Kidney (tissue), 14 donors: ENCODE data around the gene NT5DC3. TPM values are rescaled to one million over a fixed set of nuclear protein-coding genes. Genes with fewer than 3 reads are reported as not detected.

Experiments
- DNase-seq, 5 donors: peaks; one replicate each; pipeline ENCODE4 v3.0.0-alpha.2; 2013 to 2020
- FAIRE-seq: peaks from 2 replicates; lab custom pipeline; 2012; peaks lifted over from hg19 to GRCh38; lab: Jason Lieb, UNC
- H3K27ac ChIP-seq, 2 donors: one replicate each; pipeline ENCODE4 v1.7.0; 2013; ENCODE audit warnings: low read depth in 2 of 2, low read length in 2 of 2, inconsistent platforms in 1 of 2
- H3K27me3 ChIP-seq: one replicate; pipeline ENCODE4 v1.7.1; 2013; ENCODE audit warnings: low read length, inconsistent platforms; ENCODE audit not compliant: control insufficient read depth, insufficient read depth
- H3K36me3 ChIP-seq, 3 donors: one replicate each; pipeline versions ENCODE4 v1.7.0 to v1.7.1; 2013; ENCODE audit warnings: low read length in 3 of 3, control low read depth in 1 of 3, inconsistent platforms in 1 of 3; ENCODE audit not compliant: insufficient read depth in 3 of 3, control insufficient read depth in 2 of 3
- H3K4me1 ChIP-seq, 3 donors: one replicate each; pipeline versions ENCODE4 v1.7.0 to v1.7.1; 2013; ENCODE audit warnings: low read length in 3 of 3, inconsistent platforms in 1 of 3, low read depth in 1 of 3; ENCODE audit not compliant: control insufficient read depth in 2 of 3, insufficient read depth in 2 of 3
- H3K4me3 ChIP-seq, 3 donors: one replicate each; pipeline versions ENCODE4 v1.7.0 to v1.8.1; 2013; ENCODE audit warnings: low read length in 3 of 3, control low read depth in 1 of 3, inconsistent platforms in 1 of 3
- H3K9ac ChIP-seq, 3 donors: one replicate each; pipeline versions ENCODE4 v1.7.0 to v1.7.1; 2013; ENCODE audit warnings: low read length in 3 of 3, control low read depth in 1 of 3, inconsistent platforms in 1 of 3
- H3K9me3 ChIP-seq, 3 donors: one replicate each; pipeline versions ENCODE4 v1.7.0 to v1.7.1; 2013; ENCODE audit warnings: low read length in 3 of 3, control low read depth in 1 of 3, inconsistent platforms in 1 of 3; ENCODE audit not compliant: control insufficient read depth in 2 of 3, insufficient read depth in 1 of 3
- intact Hi-C: fragments of 100-400 bp; cut with DNase I; formaldehyde crosslinking; loops from one replicate; pipeline ENCODE4 v1.11.1; 2022
- polyA plus RNA-seq: library from polyadenylated mRNA; stranded (reverse); fragments of 350-450 nt; fragmentation: Illumina TruSeq; extraction: RNeasy Lipid Tissue Mini Kit (QIAGEN cat#74804); gene quantifications from one replicate; pipeline ENCODE4 v1.2.3, GENCODE V29; 2014; ENCODE audit warnings: low read depth, low replicate concordance; ENCODE audit not compliant: insufficient read depth
- total RNA-seq: library from RNA; stranded (reverse); fragmentation: NEBNext Ultra II Directional; extraction: Animal tissue kit (Norgen Biotek cat#: 25700); gene quantifications from one replicate; pipeline ENCODE4 v1.2.1, GENCODE V29; 2021
- TF ChIP-seq, protein P1 (sequence below): IDR thresholded peaks from 3 replicates; pipeline ENCODE4 v1.5.1; 2012; ENCODE audit warnings: mild to moderate bottlenecking, moderate library complexity, borderline replicate concordance; ENCODE audit not compliant: insufficient read depth; ENCODE audit errors: extremely low read depth
- donor health status: control.
- donor health status: control.
- donor health status: control.
- donor health status: control.
- donor health status: control.
- donor health status: DM: yes; HTN: yes; CAD: no.
- donor health status: Normal renal cell carcinoma (clear cell type).

Gene NT5DC3
- total and polyA plus RNA-seq, 2 donors from 2014 or later = 1.1 to 7.8 TPM

DNA sequence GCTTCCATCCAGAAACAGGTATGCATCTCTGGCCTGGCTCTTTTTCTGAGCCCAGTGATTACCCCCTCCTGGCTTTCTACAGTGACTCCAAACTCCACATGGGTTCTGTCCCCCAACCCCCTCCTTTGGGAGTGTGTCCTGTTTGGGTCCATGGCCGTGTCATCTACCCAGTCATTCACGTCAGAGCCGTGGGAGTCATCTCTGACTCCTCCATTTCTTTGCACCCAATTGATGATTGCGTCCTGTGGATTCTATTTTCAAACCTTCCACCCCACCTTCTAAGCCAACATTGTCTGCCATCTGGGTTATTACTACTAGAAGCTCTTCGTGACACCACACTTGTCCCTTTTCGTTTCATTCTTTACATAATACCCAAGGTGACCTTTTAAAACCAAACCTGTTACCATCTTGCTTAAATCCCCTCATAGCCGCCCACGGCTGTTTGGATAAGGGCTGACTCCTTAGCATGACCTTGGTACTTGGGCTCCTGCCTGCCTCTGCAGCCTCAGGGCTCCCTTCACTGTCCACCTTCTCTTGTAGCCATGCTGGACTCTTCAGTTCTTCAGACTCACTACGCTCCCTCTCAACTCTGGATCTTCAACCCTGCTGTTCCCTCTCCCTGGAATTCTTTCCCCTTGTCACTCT, 38.1 kb upstream of the NT5DC3 start:
- TF ChIP-seq, protein P1, sequence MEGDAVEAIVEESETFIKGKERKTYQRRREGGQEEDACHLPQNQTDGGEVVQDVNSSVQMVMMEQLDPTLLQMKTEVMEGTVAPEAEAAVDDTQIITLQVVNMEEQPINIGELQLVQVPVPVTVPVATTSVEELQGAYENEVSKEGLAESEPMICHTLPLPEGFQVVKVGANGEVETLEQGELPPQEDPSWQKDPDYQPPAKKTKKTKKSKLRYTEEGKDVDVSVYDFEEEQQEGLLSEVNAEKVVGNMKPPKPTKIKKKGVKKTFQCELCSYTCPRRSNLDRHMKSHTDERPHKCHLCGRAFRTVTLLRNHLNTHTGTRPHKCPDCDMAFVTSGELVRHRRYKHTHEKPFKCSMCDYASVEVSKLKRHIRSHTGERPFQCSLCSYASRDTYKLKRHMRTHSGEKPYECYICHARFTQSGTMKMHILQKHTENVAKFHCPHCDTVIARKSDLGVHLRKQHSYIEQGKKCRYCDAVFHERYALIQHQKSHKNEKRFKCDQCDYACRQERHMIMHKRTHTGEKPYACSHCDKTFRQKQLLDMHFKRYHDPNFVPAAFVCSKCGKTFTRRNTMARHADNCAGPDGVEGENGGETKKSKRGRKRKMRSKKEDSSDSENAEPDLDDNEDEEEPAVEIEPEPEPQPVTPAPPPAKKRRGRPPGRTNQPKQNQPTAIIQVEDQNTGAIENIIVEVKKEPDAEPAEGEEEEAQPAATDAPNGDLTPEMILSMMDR = no peak
- no peaks in the 10 kb centered on the region for H3K36me3 ChIP-seq
- FAIRE-seq = no peak
- intact Hi-C loops = no loop called here
- DNase-seq = no peak
- peaks cover 0 to 3% (median 0%) of the 10 kb centered on the region in 3 donors for H3K4me1 ChIP-seq
- H3K4me3 ChIP-seq = no peak overlapping the region
- no peak overlapping the region for H3K27ac ChIP-seq
- no peak overlapping the region for H3K9ac ChIP-seq
- H3K27me3 ChIP-seq = no peaks in the 10 kb centered on the region
- H3K9me3 ChIP-seq = no peaks in the 10 kb centered on the region

DNA sequence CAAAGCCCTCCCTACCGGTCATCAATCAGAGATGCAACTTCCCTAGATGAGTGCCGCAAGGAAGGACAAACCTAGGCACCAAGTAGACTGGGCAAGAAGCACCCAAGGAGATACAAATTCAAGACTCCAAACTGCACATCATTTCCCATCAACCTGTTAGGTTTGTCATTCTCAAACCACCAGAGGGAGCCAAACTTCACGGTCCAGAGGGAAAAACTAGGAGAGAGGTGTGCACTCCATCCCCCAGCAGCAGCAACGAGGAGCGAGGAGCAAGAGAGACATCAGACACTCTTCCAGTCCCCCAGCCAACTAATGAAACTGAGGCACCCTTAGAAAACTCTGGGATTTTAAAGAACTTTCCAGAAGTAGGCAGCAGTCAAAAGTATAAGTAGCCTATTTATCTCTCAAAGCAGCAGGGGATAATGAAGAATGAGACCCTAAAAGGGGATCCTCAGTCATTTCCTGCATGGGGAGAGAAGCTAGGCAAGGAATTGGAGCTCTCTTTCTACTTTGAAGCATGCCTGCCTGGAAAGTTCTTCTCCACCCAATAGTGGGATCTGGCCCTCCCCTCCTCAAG, 37.0 kb upstream of the NT5DC3 start:
- Histone ChIP-seq H3K27me3 (no peaks in the 10 kb centered on the region), H3K4me3 (no peak overlapping the region), H3K36me3 (no peaks in the 10 kb centered on the region), H3K9me3 (no peaks in the 10 kb centered on the region), H3K4me1 (peaks cover 0 to 3% (median 0%) of the 10 kb centered on the region in 3 donors), H3K27ac (no peak overlapping the region), H3K9ac (no peak overlapping the region)
- TF ChIP-seq, protein P1 = peak; percentile 62
- DNase-seq = peak in 4 of 5 donors; percentile 56 to 91 (median 70)
- no peak for FAIRE-seq
- intact Hi-C loops = no loop called here

DNA sequence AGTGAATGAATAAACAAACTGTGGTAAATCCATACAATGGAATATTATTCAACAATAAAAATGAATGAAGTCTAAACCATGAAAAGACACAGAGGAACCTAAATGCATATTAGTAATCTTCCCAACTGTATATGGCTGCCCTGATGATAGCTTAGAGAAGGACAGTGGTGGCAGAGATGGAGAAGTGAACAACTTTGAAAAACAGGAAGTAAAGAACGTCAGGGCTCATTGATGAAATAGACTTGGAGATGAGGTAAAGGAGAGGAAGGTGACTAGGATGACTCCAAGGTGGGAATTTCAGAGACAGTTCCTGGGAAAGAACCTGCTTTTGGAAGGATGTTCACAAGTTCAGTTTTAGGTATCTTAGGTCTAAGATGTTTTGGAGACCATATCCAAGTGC, 36.3 kb upstream of the NT5DC3 start:
- Histone ChIP-seq H3K4me1 (peaks cover 0 to 3% (median 0%) of the 10 kb centered on the region in 3 donors), H3K36me3 (no peaks in the 10 kb centered on the region), H3K27ac (no peak overlapping the region), H3K9me3 (no peaks in the 10 kb centered on the region), H3K27me3 (no peaks in the 10 kb centered on the region), H3K4me3 (no peak overlapping the region), H3K9ac (no peak overlapping the region)
- DNase-seq (no peak), FAIRE-seq (no peak)
- TF ChIP-seq, protein P1 = no peak
- intact Hi-C loops = no loop called here
